Stimulated activated CD8-positive, alpha-beta memory T cell treated with anti-CD3 and anti-CD28 coated beads, Interleukin-12 subunit alpha, Interleukin-12 subunit beta, amount 100 ng/mL, for 24 hours (primary cell): ENCODE results near the gene SPOCK1.

Experiments used
- DNase-seq: peaks from one replicate; pipeline ENCODE4 v3.0.0-alpha.2; 2020; ENCODE audit errors: extremely low read depth

The SPOCK1 gene

DNA sequence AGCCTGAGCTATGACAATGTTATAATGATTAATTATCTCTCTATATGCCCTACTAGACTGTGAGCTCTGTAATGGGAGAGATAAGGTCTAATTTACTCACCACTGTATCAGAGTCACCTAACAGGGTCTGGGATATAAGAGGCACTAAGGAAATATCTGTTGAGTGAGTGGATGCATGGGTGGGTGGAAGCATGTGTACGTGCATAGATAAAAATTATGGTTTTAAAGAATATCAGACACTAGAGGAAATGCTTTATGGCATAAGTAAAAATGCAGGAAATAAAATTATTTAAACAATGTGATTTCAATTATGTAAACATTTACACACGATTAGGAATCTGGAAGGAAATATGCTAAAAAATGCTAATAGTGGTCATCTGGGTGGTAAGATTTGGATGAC lies 137.8 kb downstream of the SPOCK1 start:
- no peak for DNase-seq

DNA sequence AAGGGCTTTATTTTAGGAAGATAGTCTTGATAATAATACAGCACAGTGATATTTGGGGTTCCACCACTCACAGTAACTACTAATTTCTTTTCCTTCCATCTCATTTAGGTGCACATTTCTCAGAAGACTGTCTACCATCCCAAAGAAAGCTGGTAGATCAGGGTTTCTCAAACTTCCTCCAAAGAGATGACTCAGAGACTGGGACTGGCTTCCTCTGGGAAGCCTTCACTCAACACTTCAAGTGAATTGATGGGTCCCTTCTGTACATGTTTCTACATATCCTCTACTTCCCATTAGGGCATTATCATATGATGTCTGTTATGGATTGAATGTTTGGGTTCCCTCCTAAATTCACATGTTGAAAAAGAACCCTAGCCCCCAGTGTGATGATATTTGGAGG lies 138.5 kb downstream of the SPOCK1 start:
- DNase-seq: no peak

DNA sequence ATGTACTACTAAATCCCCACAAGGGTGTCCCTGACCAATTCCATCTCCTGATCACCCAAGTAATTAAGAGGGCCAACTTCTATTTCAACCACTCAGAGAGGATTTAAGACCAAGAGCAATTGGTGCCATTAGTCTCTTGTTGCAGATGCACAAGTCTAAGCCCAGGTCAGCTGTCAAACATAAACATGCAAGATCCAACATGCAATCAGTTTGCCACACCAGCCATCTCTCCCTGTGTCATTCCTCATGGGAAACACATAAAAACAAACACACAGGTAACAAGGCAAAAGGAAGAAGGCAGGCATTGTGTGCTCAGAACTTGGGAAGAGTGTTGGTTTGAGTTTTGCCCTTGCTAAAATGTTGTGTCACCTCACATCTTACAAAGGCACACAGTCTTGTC lies 139.2 kb downstream of the SPOCK1 start:
- no peak for DNase-seq

DNA sequence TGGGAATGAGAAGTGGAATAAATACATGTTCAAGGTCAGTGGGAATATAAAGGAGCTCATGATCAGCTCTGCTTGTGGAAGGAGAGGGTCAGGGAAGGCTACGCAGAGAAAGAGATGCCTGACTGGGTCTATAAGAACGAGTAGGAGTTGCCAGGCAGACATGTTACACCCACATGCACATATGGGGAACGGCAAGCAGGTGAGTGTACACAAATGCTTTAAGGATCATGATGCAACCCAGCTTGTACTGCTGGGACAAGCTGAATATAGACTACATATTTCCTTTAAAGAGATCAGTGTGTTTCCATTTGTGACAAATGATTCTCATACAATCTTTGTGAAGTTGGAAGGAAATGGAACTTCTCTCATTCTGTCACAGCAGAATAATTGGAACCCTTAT lies 141.7 kb downstream of the SPOCK1 start:
- DNase-seq: no peak

DNA sequence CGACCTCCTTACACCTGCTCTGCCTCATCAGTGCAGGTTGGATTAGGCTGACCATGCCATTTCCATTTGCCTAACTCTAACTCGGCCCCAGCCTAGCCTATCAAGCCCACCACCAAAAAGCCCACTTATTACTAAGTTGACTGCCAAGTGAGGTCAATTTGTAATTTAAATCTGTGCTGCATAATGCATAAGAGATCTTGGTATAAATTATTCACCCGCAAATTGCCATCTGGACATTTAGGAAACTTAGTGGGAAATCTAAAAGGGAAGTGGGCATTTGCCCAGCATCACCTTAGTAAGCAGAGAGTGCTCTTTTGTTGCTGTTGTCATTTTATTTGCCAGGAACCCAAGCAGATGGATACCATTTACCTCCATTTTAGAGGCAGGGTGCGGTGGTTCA lies 143.0 kb downstream of the SPOCK1 start:
- DNase-seq: no peak

DNA sequence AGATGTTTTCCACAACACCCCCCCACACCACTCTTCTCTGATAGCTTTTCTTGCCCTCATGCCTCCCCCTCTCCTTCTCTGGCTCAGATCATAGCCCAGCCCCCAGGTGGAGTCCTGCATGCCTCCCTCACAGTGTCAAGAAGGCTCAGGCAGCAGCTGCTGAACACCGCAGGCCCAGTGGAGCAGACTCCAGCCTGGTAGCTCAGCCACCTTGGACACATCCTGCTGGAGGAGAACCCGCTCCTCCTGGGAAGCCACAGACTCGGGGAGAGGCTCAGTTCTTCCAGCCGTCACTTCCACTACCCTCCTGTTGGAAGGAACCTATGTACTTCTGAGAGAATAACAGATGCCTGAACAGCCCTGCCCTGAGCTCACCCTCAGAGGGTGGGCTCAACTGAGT lies 143.4 kb downstream of the SPOCK1 start:
- no peak for DNase-seq

DNA sequence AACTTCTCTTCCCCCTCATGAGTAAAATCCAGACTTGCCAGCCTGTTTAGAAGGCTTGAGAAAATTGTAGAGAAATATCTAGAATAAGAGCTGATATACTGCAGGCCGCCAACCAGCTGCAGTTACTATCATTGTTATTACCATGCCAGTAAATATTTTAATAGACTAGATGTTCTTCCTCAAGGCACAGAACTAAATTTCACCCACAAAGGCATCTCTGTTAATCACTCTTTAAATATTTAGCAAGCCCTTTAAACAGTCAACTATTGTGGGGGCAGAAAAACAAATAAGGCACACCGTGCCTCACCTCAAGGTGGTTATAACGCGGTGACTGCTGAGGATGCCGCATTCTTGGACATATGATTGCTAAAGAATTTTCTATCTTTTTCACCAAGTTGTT lies 147.0 kb downstream of the SPOCK1 start:
- DNase-seq: no peak

DNA sequence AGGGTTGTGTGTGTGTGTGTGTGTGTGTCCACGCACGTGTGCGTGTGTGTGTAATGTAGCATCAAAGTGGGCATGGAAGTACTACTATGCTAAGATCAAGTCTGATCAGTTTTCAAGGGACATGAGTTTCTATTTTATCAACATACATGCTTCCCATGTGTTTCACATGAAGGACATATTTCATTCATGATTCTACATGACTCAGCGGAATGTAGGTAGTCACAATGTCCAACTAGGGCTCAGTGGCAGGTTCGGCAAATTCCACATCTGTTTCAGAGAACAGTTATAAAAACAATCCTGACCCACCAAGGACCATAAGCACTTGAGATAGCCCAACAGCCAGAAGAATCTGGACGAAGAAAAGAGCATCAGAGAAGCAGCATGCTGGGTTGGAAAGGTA lies 148.3 kb downstream of the SPOCK1 start:
- no peak for DNase-seq

DNA sequence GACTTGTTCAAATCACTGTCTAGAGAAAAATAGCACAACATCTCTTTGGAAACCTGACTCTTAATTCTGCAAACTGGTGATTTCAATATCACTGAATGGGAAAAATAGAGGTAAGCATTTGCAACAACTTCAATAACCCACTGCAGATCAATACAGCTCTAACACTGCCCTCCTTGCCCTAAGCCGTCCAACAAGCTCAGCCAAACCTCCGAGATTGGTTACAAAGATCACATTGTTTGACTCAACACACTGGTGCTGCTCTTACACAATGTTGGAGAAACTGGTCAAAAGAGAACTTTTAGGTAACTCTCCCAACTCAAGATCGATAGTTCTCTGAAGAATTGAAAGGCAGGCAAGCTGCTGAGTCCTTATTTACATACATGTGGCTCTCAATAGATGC lies 150.4 kb downstream of the SPOCK1 start:
- no peak for DNase-seq

DNA sequence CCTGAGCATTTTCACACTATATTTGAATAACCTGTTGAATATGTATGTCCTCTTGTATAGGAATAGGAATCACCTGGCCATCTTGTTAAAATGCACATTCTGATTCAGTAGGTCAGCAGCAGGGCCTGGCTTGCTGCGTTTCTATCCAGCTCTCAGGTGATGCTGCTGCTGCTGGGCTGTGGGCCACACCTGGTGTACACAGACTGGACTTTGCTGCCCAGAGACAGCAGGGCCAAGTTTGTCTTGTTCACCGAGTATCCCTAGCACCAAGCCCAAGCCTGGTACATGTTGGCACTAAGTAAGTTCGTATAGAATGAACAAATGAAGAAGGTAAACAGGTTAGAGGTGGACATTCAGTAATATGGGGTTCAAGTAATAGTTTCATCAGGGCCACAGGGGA lies 151.3 kb downstream of the SPOCK1 start:
- DNase-seq: no peak

DNA sequence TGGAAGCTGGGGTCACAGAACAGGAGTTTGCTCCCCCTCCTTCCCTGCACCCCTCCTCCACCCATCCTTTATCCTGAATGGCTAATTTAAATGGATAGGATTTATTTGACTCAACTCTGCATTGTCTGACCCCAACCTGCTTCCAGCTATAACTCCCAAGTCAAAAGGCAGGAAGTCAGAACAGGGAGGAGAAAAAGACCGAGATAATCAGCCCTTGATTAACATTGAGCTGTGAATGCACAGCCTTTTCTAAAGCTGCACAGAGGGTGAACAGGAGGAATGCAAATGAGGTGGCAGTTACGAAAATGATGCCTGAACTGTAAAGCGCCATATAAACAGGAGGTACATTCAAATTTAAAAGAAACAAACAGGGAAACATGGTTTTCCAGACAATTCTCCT lies 152.8 kb downstream of the SPOCK1 start:
- DNase-seq: no peak

DNA sequence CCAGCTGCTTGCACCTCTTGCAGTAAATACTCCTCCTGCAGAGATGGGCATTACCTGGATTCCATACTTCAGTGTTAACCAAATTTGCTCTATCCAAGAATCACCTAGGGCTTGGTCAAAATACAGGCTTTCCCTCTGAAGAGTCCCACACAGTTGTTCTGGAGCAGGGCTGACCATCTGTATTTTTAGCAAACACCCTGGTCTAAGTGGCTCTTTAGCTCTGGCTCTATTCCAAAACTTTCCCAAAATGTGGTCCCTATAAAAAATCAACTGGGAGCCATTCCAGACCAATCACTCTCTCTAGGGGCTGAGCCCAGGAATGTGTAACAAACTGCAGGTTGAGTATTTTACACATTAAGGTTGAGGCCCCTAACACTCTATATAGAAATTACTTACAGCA lies 153.7 kb downstream of the SPOCK1 start:
- DNase-seq: no peak

DNA sequence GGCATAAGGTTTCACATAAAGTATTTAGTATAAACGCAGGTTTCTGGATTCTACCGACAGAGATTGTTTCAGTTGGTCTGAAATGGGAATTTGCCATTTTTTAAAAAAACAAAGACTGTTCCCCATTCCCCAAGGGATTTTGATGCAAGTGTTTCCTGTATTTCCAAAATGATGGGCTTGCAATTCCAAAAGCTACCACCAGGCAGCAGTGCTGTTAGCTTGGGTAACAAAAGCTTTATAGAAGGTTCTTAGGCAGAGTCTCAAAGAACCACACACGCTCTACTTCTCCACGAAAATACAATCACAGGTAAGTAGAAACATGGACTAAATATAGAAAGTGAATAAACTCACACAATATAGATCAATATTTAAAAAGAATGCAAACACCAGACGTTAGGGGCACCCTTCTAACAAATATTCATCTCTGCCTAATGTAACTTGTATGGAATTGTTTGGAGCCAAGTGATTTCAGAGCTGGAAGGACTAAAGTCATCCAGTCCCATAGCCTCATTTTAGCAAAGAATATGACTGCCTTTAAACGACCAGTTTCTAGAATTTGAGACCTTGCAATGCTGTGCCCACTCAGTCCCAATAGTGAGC lies 154.3 kb downstream of the SPOCK1 start:
- DNase-seq: no peak

DNA sequence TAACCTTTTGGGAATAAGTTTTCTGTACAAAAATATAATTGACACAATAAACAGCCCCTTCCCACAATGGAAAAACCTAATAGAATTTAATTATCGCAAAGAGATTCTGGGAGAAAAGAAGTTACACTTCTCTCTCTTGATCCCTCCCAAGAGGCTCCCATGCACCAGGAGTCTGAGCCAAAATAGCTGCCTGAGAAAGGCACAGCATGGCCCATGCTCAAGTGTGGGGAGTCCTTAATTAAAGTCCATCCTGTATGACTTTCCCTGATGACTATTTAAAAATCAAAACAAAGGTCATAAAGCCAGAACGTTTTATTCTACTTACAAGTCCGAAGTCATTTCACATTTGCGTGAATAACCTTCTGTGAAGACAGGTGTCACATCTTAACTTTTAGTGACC lies 155.1 kb downstream of the SPOCK1 start:
- no peak for DNase-seq

DNA sequence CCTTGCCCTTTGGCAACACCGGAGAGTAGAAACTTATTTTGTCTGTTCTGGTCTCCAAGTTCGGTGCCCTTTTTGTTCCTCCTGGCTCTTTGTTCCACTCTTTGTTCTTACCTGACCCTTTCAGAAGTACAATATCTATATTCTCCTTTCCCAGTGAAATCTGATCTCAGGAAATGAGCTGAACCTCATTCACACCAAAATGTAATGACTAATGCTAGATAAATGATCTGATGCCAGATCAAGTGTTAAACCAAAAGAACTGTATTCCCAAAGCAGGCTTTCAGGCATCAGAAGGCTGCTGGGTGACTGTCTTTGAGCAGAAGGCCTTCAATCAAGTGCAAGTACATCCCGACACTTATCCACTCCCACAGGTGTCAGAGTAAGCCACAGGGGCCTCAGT lies 156.4 kb downstream of the SPOCK1 start:
- no peak for DNase-seq

DNA sequence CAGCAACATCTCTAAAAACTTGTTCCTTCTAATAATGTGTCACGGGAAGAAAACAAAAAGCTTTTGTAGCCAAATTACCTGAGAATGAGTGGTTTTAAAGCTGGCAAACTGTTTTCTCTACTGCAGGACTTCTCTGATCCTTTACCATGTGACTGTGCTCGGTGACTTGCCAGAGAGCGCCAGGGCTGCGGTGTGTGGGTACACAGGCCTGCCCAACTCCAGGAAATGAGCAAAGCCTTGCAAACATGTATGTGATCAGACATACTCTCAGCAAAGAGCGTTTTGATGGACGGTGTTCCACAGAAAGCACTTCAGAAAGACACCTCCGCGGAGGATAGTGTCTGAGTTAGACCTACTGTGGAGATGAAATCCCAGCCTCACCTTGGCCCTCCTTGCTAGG lies 157.3 kb downstream of the SPOCK1 start:
- no peak for DNase-seq

DNA sequence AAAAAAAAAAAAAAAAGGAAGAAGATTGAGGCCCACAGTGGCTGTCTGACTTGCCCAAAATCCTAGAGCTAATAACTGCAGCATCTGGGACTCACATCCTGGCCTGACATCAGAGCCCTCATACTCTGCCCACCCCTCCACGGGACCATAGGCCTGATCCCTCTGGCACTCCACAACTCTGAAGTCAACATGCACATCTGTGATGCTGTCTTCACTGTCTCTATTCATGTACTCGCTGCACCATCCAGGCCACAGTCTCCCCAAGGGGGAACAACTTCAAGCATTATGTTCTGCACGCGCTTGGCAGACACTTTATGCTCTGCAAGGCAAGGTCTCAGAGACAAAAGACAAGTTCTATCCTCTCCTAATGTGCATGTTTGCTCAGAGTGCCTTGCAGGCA lies 158.2 kb downstream of the SPOCK1 start:
- no peak for DNase-seq

DNA sequence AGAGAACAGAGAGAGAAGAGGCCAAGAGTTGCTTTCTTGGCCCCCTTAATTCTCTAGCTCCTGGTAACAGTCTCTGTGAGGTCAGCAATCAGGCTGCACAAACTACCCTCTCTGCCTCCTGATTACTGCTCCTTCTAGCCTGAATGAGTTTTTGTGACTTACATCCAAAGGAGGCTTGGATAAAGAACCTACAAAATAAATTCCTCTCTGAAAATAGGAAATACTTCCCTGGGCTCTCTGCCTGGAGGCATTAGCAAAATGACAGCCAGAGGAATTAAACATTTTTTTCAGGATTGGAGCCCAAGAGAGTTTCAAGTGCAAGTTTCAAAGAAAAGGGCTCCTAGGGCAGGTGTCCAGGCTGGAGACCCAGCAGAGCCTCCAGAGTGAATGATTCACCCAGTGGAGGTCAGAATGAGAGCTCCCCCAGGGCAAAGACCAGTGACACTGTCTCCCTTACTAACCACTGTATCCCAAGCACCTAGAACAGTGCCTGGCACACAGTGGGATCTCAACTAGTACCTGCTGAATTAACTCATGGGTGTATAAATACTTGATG lies 162.5 kb downstream of the SPOCK1 start:
- no peak for DNase-seq

DNA sequence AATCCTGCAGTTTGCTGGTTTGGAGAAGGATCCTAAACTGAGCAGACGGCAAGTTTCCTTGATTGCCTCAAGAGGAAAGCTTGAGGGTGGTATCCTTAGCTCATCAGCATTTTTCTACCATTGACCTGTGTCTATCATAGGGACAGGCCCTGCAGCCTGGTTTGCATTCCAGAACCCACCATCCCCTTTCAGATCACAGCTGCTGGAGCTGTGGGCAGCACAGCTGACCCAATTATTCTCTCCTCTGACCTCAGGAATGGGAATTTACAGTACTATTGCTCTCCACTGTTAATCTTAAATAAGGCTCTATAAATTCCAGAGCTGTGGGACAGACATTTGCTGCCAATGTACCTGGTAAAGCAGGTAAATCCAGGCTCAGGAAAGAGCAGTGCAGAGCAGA lies 163.0 kb downstream of the SPOCK1 start:
- no peak for DNase-seq

DNA sequence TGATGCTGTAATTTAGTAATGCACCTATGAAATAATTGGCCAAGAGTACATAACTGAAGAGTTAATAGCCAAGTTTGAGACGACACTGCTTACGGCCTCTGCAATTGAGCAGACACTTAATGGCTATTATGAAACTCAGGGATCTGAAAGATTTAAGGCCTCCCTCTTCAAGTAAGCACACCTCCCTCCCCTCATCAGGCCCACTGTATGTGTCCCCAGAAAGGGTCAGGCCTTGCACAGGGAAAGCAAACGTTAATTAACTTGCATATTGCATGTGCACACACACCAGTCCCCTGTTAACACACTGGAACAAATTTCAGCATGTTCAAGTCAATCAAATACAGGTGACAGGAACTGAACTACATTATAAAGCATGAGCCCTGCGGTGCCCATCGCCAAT lies 163.6 kb downstream of the SPOCK1 start:
- no peak for DNase-seq

DNA sequence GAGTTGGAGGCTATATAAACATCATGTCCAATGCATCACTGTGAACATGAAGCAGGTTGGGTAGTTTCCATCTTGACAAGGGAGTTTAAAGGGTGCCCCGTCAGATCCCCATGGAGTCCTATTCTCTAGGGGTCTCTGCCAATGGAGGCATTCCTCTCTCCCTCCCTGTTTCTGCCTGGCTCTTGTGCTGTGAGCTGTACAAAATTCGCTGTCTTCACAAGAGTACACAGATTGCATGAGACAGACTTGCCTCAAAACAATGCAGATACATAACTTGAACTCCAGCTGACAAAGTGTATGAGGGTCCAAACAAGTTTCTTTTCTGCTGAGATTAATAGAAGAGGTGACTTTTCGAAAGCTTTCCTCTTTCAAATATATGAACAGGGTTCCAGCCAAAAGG lies 165.2 kb downstream of the SPOCK1 start:
- no peak for DNase-seq

DNA sequence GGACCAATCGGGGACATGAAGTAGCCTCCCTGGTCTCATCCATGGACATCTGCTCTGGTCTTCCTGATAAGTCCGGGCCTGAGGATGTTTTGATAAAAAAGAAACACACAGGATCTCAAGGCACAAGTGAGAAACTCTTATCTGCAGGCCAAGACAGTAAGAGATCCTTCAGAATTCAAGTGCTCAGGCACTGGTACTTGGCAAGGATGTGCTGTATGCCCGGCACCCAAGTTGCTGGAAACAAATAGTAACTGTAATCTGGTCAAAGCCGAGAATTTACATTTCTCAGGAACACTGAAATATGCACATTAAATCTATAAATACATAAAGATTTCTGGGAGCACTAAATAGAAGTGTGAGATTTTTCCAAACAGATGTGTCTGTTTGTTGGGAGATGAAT lies 165.7 kb downstream of the SPOCK1 start:
- no peak for DNase-seq

DNA sequence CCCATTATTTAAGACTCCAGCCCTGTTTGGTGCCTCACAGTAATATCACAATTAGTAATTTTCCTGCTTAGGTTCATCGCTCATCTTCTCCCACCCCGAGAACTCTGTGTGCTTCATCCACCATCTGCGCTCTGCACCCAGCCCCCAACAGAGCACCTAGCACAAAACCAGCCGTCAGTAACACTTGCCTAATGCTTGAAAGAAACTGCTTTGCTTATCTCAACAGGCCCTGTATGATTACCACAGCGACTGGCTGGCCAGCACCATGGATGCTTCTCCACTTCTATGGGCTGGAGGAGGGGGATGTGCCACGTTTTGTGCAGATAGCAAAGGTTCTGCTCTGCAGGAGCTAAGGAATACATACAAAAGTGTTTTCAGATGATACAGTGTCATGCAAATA lies 166.8 kb downstream of the SPOCK1 start:
- DNase-seq: no peak

DNA sequence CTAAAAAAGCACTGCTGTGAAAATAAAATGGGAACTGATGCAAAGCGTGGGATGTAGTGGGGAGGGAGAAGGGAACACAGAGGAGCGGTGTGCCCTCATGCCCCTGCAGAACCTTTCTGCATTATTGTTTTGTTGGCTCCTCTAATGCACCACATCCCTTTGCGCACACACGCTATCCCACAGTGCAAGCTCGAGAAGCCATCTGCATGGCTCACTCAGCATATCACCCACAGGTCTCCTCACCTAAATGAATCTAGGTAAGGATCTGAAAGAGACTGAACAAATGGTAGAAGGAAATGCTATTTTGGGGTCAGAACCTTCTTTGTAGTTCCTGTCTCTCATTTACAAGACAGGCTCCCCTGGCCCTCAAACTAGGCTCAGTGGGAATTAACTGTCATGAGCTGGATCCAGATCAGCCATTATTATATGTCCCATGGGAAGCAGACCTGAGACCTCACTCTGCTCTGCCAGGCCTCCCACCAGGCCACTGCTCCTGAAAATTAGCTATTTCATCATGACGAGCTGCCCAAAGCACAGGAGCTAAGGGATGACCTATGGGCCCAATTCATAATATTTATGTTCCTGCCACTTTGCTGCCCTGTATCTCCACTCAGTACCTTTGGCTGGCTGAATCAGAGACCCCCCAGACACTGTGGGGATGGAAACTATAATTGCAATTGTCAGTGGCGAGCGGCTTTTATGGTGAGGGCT lies 169.4 kb downstream of the SPOCK1 start:
- DNase-seq: no peak
